Activated T-cell treated with anti-CD3 and anti-CD28 coated beads for 4 hours (primary cell): ENCODE measurements around the gene ARMC9.
A peak's percentile ranks its signal among the peaks of the same experiment; 100 is the strongest.

Experiments used
- DNase-seq: peaks from one replicate; pipeline ENCODE4 v3.0.0-alpha.2; 2020

The ARMC9 gene

GRCh38 chr2:231204146-231204545 is 5.7 kb downstream of the ARMC9 start:
- DNase-seq = no peak

GRCh38 chr2:231204581-231204980 is 6.2 kb downstream of the ARMC9 start:
- DNase-seq = no peak

GRCh38 chr2:231207734-231208133 is 9.3 kb downstream of the ARMC9 start:
- DNase-seq = no peak

DNA sequence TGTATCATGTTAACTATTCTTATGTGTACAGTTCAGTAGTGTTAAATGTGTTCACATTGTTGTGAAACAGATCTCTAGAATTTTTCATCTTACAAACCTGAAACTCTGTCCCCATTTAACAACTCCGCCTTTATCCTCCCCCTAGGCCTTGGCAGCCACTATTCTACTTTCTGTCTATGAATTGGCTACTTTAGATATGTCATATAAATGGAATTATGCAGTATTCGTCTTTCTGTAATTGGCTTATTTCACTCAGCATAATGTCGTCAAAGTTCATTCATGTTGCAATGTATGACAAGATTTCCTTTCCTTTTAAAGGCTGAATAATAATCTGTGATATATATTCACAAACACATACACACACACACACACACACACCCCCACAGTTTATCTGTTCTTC is 12.4 kb downstream of the ARMC9 start:
- DNase-seq = no peak

DNA sequence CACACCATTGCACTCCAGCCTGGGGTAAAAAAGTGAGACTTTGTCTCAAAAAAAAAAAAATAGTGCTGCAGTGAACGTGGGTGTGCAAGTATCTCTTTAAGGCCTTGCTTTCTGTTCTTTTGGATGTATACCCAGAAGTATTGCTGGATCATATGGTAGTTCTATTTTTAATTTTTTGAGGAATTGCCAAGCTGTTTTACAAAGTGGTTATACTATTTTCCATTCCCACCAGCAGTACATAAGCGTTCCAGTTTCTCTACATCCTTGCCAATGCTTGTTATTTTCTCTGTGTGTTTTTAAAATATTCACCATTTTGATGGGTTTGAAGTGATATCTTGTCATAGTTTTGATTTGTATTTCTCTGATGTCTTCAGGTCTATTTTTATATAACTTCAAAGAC is 13.1 kb downstream of the ARMC9 start:
- no peak for DNase-seq

DNA sequence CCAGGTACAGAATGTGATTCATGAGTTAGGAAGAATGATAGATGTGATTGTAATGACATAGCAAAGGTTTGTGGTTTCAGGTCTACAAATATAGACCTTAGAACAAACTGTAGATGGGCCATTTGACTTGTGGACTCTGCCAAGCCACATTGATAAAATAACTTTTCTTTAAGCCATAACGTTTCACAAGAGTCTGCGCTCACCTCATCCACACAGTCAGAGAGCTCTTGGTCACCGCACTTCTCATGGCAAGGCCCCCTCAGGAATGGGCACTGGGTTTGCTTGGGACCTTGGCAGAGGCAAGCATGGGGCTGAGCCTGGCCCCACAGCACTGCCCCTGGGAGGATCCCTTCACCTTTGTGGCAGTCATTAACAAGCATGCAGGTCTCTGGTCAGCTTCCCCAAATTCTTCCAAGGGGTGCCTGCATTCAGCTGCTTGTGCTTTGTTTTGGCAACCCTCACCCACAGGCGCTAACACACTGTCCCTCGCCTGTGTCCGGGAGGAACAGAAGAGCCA is 14.0 kb downstream of the ARMC9 start:
- no peak for DNase-seq

- DNase-seq = no peak
Observed at GRCh38 chr2:231213931-231214642, 15.7 kb downstream of the ARMC9 start.

GRCh38 chr2:231218366-231218765 is 19.9 kb downstream of the ARMC9 start:
- DNase-seq = no peak

- DNase-seq = no peak
Observed at GRCh38 chr2:231219289-231219688, 20.9 kb downstream of the ARMC9 start.

GRCh38 chr2:231221761-231222160 is 23.3 kb downstream of the ARMC9 start:
- DNase-seq = no peak

DNA sequence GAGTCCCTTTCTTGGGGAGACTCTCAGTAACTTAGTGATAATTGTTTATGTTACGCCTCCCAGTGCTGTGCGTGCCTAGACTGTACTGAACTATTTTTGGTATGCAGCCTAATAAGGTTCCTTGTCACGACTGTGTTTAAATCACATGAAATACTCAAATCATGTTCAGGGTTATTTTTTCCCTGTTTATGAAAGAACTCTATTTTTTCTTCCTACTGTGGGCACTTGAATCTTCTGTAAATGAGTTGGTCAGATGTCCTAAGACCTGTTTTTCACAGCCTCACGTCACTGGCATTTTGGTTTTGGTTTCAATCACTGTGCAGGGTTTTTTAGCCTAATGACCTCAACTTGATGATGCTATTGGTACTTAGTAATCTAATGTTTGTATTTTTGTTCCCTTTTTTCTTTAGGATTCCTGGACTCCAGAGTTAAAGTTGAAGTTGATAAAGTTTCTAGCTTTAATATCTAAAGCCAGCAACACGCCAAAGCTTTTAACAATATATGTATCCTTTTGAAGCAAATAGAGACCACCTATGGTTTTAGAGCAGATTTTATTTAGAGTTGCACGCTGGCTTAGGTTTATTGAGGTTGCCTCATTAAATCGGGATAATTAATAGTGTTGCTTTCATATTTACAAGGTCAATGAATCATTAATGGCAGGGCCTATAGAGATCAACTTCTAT is 24.0 kb downstream of the ARMC9 start:
- no peak for DNase-seq

DNA sequence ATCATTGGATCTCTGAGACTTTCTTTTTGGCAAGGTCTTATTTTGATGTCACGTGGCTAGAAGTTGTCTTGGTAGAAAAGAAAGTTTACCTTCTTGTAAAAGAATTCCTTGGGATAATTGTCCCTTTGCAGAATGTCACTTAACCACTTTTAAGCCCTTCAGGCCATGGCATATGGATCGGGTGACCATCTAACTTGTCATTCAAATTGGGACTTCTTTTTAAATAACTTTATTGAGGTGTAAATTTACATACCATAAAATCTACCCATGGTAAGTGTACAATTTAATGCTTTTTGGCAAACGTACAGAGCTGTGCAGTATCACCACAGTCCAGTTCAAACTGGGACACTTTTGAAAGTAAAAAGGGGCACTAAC is 24.6 kb downstream of the ARMC9 start:
- DNase-seq = no peak

DNA sequence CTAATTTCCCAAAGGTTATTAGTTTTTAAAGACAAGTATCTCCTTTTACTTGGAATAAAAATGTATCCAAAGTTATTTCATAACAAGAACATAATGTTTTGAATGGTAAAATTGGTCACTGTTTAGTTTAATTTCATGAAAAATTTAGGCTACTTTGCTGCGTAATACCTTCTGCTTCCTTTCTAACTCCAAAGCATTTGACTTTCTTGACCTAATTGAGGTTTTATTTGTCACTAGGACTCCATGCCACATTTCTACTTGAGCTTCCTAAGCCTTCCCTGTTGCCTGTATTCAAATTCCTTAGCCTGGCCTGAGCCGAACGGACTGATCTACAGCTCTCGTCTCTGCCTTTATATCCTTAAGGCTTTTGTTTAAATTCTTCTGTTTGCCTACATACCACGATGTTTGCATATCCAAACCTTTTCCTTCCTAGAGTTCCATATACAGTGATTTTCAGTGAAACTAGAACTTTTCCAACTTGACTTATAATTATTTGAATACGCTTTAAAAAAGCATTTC is 25.1 kb downstream of the ARMC9 start:
- no peak for DNase-seq

GRCh38 chr2:231227310-231228162 is 29.1 kb downstream of the ARMC9 start:
- DNase-seq = peak; percentile 16

- DNase-seq = no peak
Observed at GRCh38 chr2:231228223-231228622, 29.8 kb downstream of the ARMC9 start.

- no peak for DNase-seq
Observed at GRCh38 chr2:231228974-231229529, 30.6 kb downstream of the ARMC9 start.

GRCh38 chr2:231235217-231235616 is 36.8 kb downstream of the ARMC9 start:
- no peak for DNase-seq

GRCh38 chr2:231238689-231239088 is 40.3 kb downstream of the ARMC9 start:
- DNase-seq = no peak

DNA sequence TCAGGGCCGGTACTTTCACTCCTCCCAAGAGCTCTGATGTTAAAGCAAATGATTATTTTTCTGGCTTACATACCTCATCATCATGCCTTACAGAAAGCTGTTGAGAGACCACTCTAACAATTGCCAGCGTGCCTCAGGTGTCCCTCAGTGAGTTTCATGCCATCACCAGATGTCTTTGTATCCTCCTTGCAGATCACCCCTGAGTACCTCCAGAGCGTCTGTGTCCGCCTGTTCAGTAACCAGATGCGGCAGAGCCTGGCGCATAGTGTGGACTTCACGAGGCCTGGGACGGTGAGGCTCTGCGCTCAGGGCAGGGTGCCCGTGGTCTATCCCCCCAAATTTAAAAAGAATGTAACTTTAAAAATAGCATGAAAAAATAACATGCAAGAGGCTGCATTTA is 41.3 kb downstream of the ARMC9 start:
- DNase-seq = no peak

GRCh38 chr2:231241755-231242507 is 43.5 kb downstream of the ARMC9 start:
- no peak for DNase-seq

GRCh38 chr2:231243866-231244265 is 45.4 kb downstream of the ARMC9 start:
- DNase-seq = no peak
